Adrenal gland (tissue), 12 donors: ENCODE measurements around the gene MDN1. TPM values are rescaled to one million over a fixed set of nuclear protein-coding genes. Genes with fewer than 3 reads are reported as not detected.
"Not testable (repeated sequence)": the region's sequence is repeated elsewhere in the genome, so short reads cannot be mapped to it uniquely, and the experiment has no call there.

ENCODE experiments used
- DNase-seq, 7 donors: peaks; one replicate each; pipeline ENCODE4 v3.0.0-alpha.2; 2019 to 2020
- H3K27ac ChIP-seq, 5 donors: fragments of 200-600 bp; sonication (generic) in 4 of 5; 1 replicate in 3 of 5; 2 replicates in 2 of 5; pipeline versions ENCODE4 v1.5.1 to v1.8.0; 2016 to 2020; ENCODE audit warnings: mild to moderate bottlenecking in 1 of 5
- H3K27me3 ChIP-seq: fragments of 200-600 bp; 2 replicates; pipeline ENCODE4 v1.8.0; 2021
- H3K36me3 ChIP-seq, 2 donors: fragments of 200-600 bp; replicated peaks in 1 of 2; 1 replicate in 1 of 2; 2 replicates in 1 of 2; pipeline versions ENCODE4 v1.5.1 to v1.8.0; 2018 to 2022
- H3K4me1 ChIP-seq, 2 donors: fragments of 200-600 bp; replicated peaks in 1 of 2; 1 replicate in 1 of 2; 2 replicates in 1 of 2; pipeline versions ENCODE4 v1.5.1 to v1.8.0; 2018 to 2021
- H3K4me3 ChIP-seq, 4 donors: fragments of 200-600 bp; sonication (generic) in 3 of 4; one replicate each; pipeline ENCODE4 v1.5.1; 2016 to 2018
- H3K9me3 ChIP-seq, 3 donors: fragments of 200-600 bp; sonication (generic) in 1 of 3; replicated peaks in 1 of 3; 1 replicate in 2 of 3; 2 replicates in 1 of 3; pipeline versions ENCODE4 v1.5.1 to v1.8.0; 2016 to 2021
- CTCF ChIP-seq, 6 experiments: fragments of 450-650 bp in 4 of 6; fragments of 200-600 bp in 2 of 6; sonication (generic) in 1 of 6; IDR thresholded peaks; 1 replicate in 5 of 6; 2 replicates in 1 of 6; pipeline versions ENCODE4 v1.5.1 to v1.8.0; 2016 to 2021; ENCODE audit warnings: antibody characterized with exemption in 6 of 6, mild to moderate bottlenecking in 2 of 6, moderate library complexity in 1 of 6
- POLR2A ChIP-seq, 2 donors: fragments of 450-650 bp; IDR thresholded peaks; one replicate each; pipeline ENCODE4 v1.6.1; 2017; ENCODE audit warnings: antibody characterized with exemption in 2 of 2, mild to moderate bottlenecking in 2 of 2, moderate library complexity in 1 of 2
- WGBS, 4 donors: extraction: QIAGEN DNeasy Blood & Tissue Kit in 2 of 4; methylation state at CpG; one replicate each; pipeline versions ENCODE4 v1.1.5 to v1.1.7; 2013 to 2017; 5-methylcytosine and 5-hydroxymethylcytosine counted together
- intact Hi-C, 2 donors: fragments of 100-400 bp; cut with DNase I; formaldehyde crosslinking; loops; one replicate each; pipeline versions ENCODE4 v1.14.1 to v1.15.0; 2022 to 2023
- polyA plus RNA-seq, 3 donors: library from polyadenylated mRNA; stranded (reverse); fragments of 200-250 nt in 2 of 3; fragments of 350-450 nt in 1 of 3; fragmentation: Illumina TruSeq in 1 of 3; extraction: RNeasy Lipid Tissue Mini Kit (QIAGEN cat#74804) in 1 of 3; gene quantifications; one replicate each; pipeline ENCODE4 v1.2.3, GENCODE V29; 2013 to 2014
- total RNA-seq, 9 donors: library from RNA; depleted of rRNA in 4 of 9; stranded (reverse); fragments of >200 nt in 4 of 9; fragments of 120-200 nt in 1 of 9; fragmentation: NEBNext Ultra II Directional in 1 of 9; extraction: Animal tissue kit (Norgen Biotek cat#: 25700) in 1 of 9; gene quantifications; one replicate each; pipeline versions ENCODE4 v1.1.0 to v1.2.4, GENCODE V29; 2013 to 2023
- donor health status: healthy with polysubstance abuse.
- donor health status: Bipolar disorder and iron deficiency.
- donor health status: DM: yes; HTN: yes; CAD: no.
- donor health status: DM: no; HTN: no; CAD: no.
- donor health status: DM: no; HTN: no; CAD: no.
- donor health status: DM: yes; HTN: yes; CAD: no.

MDN1 gene
- total and polyA plus RNA-seq, 12 donors, result 15.0 to 74.1 (median 28.4) TPM

GRCh38 chr6:89853068-89853467 is 33.5 kb upstream of the MDN1 start:
- H3K27ac ChIP-seq, result no peak overlapping the region
- H3K9me3 ChIP-seq, result no peaks in the 10 kb centered on the region
- TF ChIP-seq POLR2A (IDR thresholded peaks at IDR 0.05) (no peak), CTCF (IDR thresholded peaks at IDR 0.05) (no peak)
- no peaks in the 10 kb centered on the region for H3K27me3 ChIP-seq
- no peak overlapping the region for H3K4me3 ChIP-seq
- intact Hi-C loops, result no loop called here
- WGBS, 4 donors, result 91 to 100% (median 96%) methylated on average over 1 of the region's 1 CpG
- H3K36me3 ChIP-seq, result peaks cover 0 to 41% of the 10 kb centered on the region in 2 donors
- no peak for DNase-seq
- no peaks in the 10 kb centered on the region for H3K4me1 ChIP-seq

- WGBS, 4 donors, result 90 to 99% (median 94%) methylated on average over 5 of the region's 5 CpGs
- intact Hi-C loops, H3K36me3 ChIP-seq: not testable (repeated sequence)
Measured at GRCh38 chr6:89847513-89847912, 27.9 kb upstream of the MDN1 start.

GRCh38 chr6:89843070-89843469 is 23.5 kb upstream of the MDN1 start:
- no peak overlapping the region for H3K4me3 ChIP-seq
- intact Hi-C loops, result no loop called here
- H3K27ac ChIP-seq, result no peak overlapping the region
- DNase-seq, result no peak
- no peaks in the 10 kb centered on the region for H3K9me3 ChIP-seq
- no peaks in the 10 kb centered on the region for H3K27me3 ChIP-seq
- H3K4me1 ChIP-seq, result peaks cover 12 to 28% of the 10 kb centered on the region in 2 donors
- TF ChIP-seq POLR2A (IDR thresholded peaks at IDR 0.05) (no peak), CTCF (IDR thresholded peaks at IDR 0.05) (no peak)
- H3K36me3 ChIP-seq, result no peaks in the 10 kb centered on the region
- 27 to 48% (median 38%) methylated on average over 3 of the region's 3 CpGs for whole genome bisulfite sequencing, 4 donors

More at GRCh38 chr6:89847513-89847912, 27.9 kb upstream of the MDN1 start:
- H3K27me3 ChIP-seq, H3K4me3 ChIP-seq, H3K9me3 ChIP-seq, DNase-seq, H3K27ac ChIP-seq: not testable (repeated sequence)
- H3K4me1 ChIP-seq, result peaks cover 10 to 16% of the 10 kb centered on the region in 2 donors

GRCh38 chr6:89842228-89842627 is 22.6 kb upstream of the MDN1 start:
- Histone ChIP-seq H3K4me1 (peaks cover 12 to 28% of the 10 kb centered on the region in 2 donors), H3K4me3 (no peak overlapping the region), H3K27me3 (no peaks in the 10 kb centered on the region), H3K9me3 (no peaks in the 10 kb centered on the region), H3K27ac (no peak overlapping the region), H3K36me3 (no peaks in the 10 kb centered on the region)
- no peak for DNase-seq
- TF ChIP-seq POLR2A (IDR thresholded peaks at IDR 0.05) (no peak), CTCF (IDR thresholded peaks at IDR 0.05) (no peak)
- WGBS, 4 donors, result 75 to 85% (median 77%) methylated on average over 2 of the region's 2 CpGs
- intact Hi-C loops, result no loop called here

GRCh38 chr6:89840538-89840937 is 20.9 kb upstream of the MDN1 start:
- Histone ChIP-seq H3K27me3 (no peaks in the 10 kb centered on the region), H3K27ac (no peak overlapping the region), H3K4me1 (peaks cover 12 to 28% of the 10 kb centered on the region in 2 donors), H3K4me3 (no peak overlapping the region), H3K9me3 (no peaks in the 10 kb centered on the region), H3K36me3 (no peaks in the 10 kb centered on the region)
- intact Hi-C loops, result no loop called here
- TF ChIP-seq POLR2A (IDR thresholded peaks at IDR 0.05), result no peak
- TF ChIP-seq CTCF (IDR thresholded peaks at IDR 0.05), result no peak
- DNase-seq, result peak in 1 of 7 donors; percentile 16
- 28 to 60% (median 47%) methylated on average over 3 of the region's 3 CpGs for WGBS, 4 donors
